Measurements from ENCODE around the gene NSUN6.

GRCh38 chr10:18653112-18653511 lies 1.7 kb upstream of the NSUN6 start:
- TF ChIP-seq CTCF (IDR thresholded peaks at IDR 0.05; ENCODE audit: insufficient read depth, low read length, poor library complexity, severe bottlenecking), result no peak
- no peak for TF ChIP-seq EZH2phosphoT487 (conservative IDR thresholded peaks at IDR 0.05; ENCODE audit: low read length)

Measured in SU-DHL-6 (cell line).